ENCODE results near the gene IRX6. TPM values are rescaled to one million over a fixed set of nuclear protein-coding genes. Genes with fewer than 3 reads are reported as not detected.

The IRX6 gene
- total RNA-seq, 1 experiment from 2014 or later: not detected

GRCh38 chr16:55329791-55330428 is 5.9 kb downstream of the IRX6 start:
- TF ChIP-seq CTCF (IDR thresholded peaks at IDR 0.05; ENCODE audit: insufficient read depth in 1 of 2, low read depth in 1 of 2, low read length in 1 of 2, severe bottlenecking in 1 of 2, unreplicated experiment in 1 of 2): no peak
- intact Hi-C loops (cut with micrococcal nuclease; ENCODE audit: unreplicated experiment): no loop called here
- Histone ChIP-seq H3K4me3 (ENCODE audit: low read depth, low read length) (no peak overlapping the region), H3K9me3 (no peaks in the 10 kb centered on the region), H3K36me3 (ENCODE audit: control insufficient read depth, insufficient read depth, low read length) (no peaks in the 10 kb centered on the region), H3K27me3 (replicated peaks; ENCODE audit: control insufficient read depth, insufficient read depth, low read length) (no peaks in the 10 kb centered on the region), H3K4me1 (no peaks in the 10 kb centered on the region)
- H3K36me3 Mint-ChIP-seq (ENCODE audit: insufficient read depth, unreplicated experiment): no peaks in the 10 kb centered on the region
- H3K9me3 Mint-ChIP-seq (ENCODE audit: unreplicated experiment): no peaks in the 10 kb centered on the region
- no peaks in the 10 kb centered on the region for H3K4me1 Mint-ChIP-seq (ENCODE audit: low read depth, unreplicated experiment)
- no TSS peak for BruUV-seq (replicated peaks)
- ChIA-PET POLR2A (no interaction called here), CTCF (no interaction called here)
- no peaks in the 10 kb centered on the region for H3K27me3 Mint-ChIP-seq (ENCODE audit: insufficient read depth, unreplicated experiment)
- DNase-seq: no peak
- H3K27ac Mint-ChIP-seq (ENCODE audit: unreplicated experiment): no peak overlapping the region
- no peak overlapping the region for H3K4me3 Mint-ChIP-seq (ENCODE audit: unreplicated experiment)

GRCh38 chr16:55330781-55331647 is 7.0 kb downstream of the IRX6 start:
- Histone ChIP-seq H3K36me3 (ENCODE audit: control insufficient read depth, insufficient read depth, low read length) (no peaks in the 10 kb centered on the region), H3K4me3 (ENCODE audit: low read depth, low read length) (no peak overlapping the region), H3K27me3 (replicated peaks; ENCODE audit: control insufficient read depth, insufficient read depth, low read length) (no peaks in the 10 kb centered on the region), H3K9me3 (no peaks in the 10 kb centered on the region), H3K4me1 (no peaks in the 10 kb centered on the region)
- DNase-seq: no peak
- Mint-ChIP-seq H3K27me3 (ENCODE audit: insufficient read depth, unreplicated experiment) (no peaks in the 10 kb centered on the region), H3K9me3 (ENCODE audit: unreplicated experiment) (no peaks in the 10 kb centered on the region), H3K36me3 (ENCODE audit: insufficient read depth, unreplicated experiment) (no peaks in the 10 kb centered on the region), H3K4me1 (ENCODE audit: low read depth, unreplicated experiment) (no peaks in the 10 kb centered on the region), H3K4me3 (ENCODE audit: unreplicated experiment) (no peak overlapping the region), H3K27ac (ENCODE audit: unreplicated experiment) (no peak overlapping the region)
- CTCF ChIA-PET: no interaction called here
- no peak for TF ChIP-seq CTCF (IDR thresholded peaks at IDR 0.05; ENCODE audit: insufficient read depth in 1 of 2, low read depth in 1 of 2, low read length in 1 of 2, severe bottlenecking in 1 of 2, unreplicated experiment in 1 of 2)
- no TSS peak for BruUV-seq (replicated peaks)
- POLR2A ChIA-PET: no interaction called here
- intact Hi-C loops (cut with micrococcal nuclease; ENCODE audit: unreplicated experiment): no loop called here

- no TSS peak for BruUV-seq (replicated peaks)
- H3K4me1 Mint-ChIP-seq (ENCODE audit: low read depth, unreplicated experiment): no peaks in the 10 kb centered on the region
- CTCF ChIA-PET: interaction anchor here (1.5 kb wide), 1 partner anchor 133 kb away, joined by 3 read pairs; no protein-coding TSS in a partner anchor
- no peaks in the 10 kb centered on the region for H3K36me3 Mint-ChIP-seq (ENCODE audit: insufficient read depth, unreplicated experiment)
- no peaks in the 10 kb centered on the region for H3K9me3 Mint-ChIP-seq (ENCODE audit: unreplicated experiment)
- no peak overlapping the region for H3K4me3 Mint-ChIP-seq (ENCODE audit: unreplicated experiment)
- H3K27me3 Mint-ChIP-seq (ENCODE audit: insufficient read depth, unreplicated experiment): no peaks in the 10 kb centered on the region
- H3K9me3 ChIP-seq: no peaks in the 10 kb centered on the region
- no peak overlapping the region for H3K27ac Mint-ChIP-seq (ENCODE audit: unreplicated experiment)
- no peak overlapping the region for H3K4me3 ChIP-seq (ENCODE audit: low read depth, low read length)
- POLR2A ChIA-PET: no interaction called here
- H3K27me3 ChIP-seq (replicated peaks; ENCODE audit: control insufficient read depth, insufficient read depth, low read length): no peaks in the 10 kb centered on the region
- no peak for TF ChIP-seq CTCF (IDR thresholded peaks at IDR 0.05; ENCODE audit: insufficient read depth in 1 of 2, low read depth in 1 of 2, low read length in 1 of 2, severe bottlenecking in 1 of 2, unreplicated experiment in 1 of 2)
- intact Hi-C loops (cut with micrococcal nuclease; ENCODE audit: unreplicated experiment): no loop called here
- no peak for DNase-seq
- no peaks in the 10 kb centered on the region for H3K36me3 ChIP-seq (ENCODE audit: control insufficient read depth, insufficient read depth, low read length)
- H3K4me1 ChIP-seq: no peaks in the 10 kb centered on the region
Measured at GRCh38 chr16:55331648-55332185, 7.7 kb downstream of the IRX6 start.

All from Caco-2 (cell line).